Activated gamma-delta T cell treated with Interleukin-2 at 50 U/mL for 16 hours (primary cell): ENCODE measurements around the gene MUC5AC.
"Not testable (repeated sequence)": the region's sequence is repeated elsewhere in the genome, so short reads cannot be mapped to it uniquely, and the experiment has no call there.

ENCODE experiments used
- DNase-seq: peaks from one replicate; pipeline ENCODE4 v3.0.0-alpha.2; 2020

Gene MUC5AC

DNA sequence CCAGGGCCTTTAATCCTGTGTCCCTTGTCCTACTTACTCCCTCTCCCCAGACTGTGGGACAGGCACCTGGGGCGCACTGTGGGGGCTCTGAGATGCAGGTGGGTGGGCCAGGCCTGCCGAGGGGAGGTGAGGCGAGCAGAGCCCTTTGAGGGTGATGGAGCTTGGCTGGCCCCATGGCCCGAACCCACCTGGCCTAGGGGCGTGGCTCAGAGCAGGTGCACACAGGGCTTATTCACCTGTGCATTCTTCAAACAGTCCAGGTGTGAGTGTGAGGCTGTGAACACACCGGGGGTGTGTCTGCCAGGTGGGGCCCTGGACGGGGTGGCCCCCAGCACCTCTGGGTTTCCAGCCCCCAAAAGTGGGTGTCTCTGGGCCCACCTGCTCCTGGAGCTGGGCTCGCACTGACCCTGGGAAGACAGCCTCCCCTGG lies 9.0 kb upstream of the MUC5AC start:
- peak; percentile 2 for DNase-seq

DNA sequence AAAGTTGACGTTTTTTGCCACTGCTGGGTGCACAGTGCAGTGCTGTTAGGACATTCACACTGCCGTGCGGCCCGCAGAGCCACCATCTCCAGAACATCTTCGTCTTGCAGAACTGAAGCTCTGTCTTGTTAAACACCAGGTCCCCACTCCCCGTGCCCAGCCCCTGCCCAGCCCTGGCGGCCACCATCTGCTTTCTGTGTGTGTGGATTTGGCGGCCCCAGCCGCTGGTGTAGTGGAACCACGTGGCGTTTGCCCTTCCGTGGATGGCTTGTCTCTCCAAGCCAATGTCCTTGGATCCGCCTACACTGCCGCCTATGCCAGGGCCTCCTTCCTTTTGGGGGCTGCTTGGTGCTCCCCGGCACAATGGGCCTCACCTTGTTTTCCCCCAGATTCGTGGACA lies 8.2 kb upstream of the MUC5AC start:
- DNase-seq: no peak

DNA sequence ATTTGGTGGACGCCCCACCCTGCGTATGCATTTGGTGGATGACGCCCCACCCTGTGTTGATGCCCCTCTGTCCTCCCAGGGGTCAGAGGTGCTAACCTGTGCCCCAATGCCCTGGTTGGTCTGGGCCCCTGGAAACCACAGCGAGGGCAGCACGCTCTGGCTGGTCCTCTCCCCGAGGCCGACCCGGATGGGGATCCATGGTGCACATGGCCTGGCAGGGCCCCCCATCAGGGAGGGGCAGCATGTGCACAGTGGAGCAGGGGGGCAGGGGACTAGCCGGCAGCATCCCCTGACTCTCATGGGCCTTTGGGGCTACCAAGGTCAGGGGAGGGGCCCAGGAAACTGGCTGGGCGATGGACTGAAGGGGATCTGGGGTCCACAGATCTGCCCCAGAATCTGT lies 7.6 kb upstream of the MUC5AC start:
- no peak for DNase-seq

DNA sequence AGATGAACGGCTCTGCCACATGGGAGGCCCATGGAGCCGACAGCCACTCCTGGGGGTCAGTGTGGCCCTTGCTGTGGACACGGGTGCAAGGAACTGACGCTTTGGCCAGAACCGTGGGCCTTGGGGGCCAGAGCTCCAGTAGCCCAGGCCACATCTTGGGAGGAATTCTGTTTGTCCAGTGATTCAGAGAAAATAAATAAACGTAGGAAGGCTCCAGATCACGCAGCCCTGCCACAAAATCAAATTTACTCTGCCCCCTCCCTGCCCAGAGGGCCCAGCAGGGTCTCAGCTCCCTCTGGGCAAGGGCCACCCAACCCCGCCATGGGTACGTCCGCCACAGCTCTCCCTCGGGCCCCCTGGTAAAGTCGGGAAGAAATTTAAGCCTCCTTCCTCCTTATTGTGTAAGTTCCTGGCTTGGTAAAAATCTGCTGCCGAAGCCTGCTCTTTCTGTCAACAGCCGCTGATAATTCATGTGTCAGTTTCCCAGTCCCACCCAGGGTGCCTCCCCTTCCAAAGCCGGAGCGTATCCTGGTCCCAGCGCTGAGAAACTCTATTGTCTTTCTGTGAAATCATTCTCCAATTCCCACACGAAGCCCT lies 6.9 kb upstream of the MUC5AC start:
- no peak for DNase-seq

DNA sequence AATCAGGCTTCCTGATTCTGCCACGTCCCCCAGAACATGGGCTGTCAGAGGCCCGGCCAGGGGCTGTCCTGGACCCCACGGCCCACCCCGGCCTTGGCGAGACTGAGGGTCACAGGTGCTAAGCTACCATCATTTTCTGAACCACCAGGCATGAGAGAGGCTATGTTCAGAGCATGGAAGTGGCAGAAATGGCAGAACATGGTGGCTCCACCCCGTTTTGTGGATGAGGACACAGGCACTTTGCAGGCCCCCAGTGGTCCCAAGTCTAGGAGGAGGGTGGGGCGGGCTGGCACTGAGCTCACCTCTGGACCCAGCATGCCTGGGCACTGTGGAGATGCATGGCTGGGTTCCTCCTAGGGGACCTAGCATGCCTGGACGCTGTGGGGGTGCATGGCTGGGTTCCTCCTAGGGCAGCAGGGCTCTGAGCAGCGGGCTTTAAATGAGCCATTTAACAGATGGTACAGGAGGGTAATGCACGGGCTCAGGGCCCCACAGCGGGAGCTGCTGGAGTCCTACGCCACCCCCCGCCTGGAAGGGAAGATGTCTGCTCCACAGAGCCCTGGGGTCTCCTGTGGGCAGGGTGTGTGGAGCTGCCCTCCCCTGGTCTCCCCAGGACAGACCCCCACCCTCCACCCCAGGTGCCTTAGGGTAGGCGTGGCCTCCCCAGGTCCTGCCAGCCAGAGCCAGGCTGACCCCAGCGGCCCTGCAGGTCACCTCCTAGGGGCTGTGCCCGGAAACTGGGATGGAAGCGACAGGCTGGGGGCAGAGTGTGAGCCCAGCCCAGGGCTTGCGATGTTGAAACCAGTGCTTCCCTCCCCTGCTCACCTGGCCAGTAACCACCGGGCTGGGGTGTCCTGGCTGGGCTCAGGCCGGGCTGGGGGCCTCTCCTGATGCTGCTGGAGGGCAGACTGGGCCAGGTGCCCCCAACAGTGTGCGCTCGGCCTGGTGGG lies 6.1 kb upstream of the MUC5AC start:
- DNase-seq: no peak

DNA sequence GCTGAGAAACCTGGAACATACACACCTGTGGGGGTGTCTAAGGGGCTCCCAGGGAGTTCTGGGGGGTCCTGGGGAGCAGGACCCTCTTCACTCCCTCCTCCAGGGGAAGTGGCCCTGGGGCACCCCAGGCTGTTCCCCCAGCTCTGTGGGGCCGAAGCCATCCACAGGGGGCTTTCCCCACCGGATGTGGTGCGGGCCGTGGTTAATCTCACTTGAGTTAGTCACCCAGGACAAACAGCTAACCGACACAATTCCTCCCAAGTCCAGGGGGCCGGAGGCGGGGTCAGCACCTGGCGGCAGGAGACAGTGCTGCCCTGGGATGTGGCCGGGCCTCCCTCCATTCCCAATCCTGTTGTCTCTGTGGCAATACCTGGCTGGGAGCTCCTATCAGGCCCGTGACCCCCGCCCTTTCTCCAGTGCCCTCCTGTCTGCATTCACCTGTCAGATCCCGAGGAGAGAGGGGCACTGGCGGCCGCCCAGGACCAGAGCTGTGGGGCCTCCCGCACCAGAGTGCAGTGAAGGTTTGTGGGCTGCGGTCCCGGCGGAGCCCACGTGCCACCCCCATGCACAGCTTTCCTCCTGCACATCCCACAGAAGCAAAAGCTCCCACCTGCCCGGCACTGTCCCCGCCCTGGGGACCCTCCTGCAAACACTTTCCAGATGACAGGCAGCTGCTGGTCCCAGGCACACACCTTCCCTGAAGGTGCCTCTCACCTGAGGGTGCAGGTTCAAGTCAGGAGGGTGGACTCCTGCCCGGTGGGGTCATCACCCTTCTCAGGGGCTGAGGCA lies 5.2 kb upstream of the MUC5AC start:
- peak; percentile 2 for DNase-seq

DNA sequence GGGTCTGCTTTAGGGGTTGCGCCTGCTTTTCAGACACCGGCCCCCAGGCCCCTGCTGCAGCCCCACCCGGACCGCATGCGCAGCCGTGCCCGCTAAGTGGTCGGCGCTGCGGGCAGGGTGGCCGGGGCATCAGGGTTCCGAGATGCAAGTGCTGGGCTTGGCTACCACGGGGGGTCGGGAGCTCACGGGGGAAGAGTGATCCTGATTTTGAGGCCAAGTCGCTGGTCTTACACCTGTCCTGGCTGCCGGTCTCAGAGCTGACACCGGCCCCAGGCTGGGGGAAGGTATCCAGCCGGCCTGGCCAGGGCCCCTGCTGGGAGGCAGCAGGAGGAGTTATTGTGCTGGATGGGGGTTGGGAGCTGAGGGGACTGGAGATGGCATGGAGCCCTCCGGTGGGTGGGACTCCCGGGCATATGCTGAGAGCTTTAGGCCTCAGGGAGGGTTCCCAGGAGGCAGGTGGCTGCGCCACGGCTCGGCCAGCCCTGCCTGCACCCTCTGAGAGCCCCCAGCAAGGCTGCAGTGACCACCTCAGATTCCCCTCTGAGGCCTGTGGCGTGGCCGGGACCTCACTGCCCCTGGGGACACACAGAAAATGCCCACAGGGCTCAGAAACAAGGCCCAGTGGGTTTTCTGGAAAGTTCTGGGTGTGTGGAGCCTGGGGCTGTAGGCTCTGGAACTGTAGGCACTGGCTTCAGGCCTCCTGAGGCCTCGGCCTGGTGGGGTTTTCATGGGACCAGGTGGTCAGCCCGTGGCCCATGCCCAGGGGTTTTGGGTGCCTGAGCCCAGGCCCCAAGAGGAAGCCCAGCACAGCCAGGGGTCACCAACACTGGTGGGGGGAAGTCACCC lies 4.4 kb upstream of the MUC5AC start:
- DNase-seq: peak; percentile 3

DNA sequence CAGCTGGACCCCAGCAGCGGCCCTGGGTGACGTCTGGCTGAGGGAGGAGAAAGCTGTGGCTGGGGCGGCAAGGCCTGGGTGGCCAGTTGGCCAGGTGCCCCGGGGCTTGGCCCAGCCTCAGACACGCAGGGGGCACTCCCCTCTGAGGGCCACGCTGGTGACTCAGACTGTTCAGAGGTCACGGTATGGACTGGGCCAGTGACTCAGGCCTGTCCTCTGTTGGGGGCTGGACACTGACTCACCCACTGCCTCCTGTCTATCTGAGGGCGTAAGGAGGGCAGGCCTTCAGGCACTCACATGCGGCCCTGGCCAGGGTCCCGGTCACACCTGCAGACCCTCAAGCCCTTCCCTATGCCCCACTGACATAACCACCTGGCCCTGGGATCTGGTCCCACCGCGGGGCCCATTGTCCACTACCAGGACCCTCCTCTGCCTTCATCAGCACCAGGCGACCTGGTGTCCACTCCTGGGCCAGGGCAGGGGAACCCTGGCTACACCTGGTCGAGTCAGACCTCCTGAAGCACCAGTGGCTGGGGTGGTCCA lies 3.7 kb upstream of the MUC5AC start:
- DNase-seq: peak; percentile 3

DNA sequence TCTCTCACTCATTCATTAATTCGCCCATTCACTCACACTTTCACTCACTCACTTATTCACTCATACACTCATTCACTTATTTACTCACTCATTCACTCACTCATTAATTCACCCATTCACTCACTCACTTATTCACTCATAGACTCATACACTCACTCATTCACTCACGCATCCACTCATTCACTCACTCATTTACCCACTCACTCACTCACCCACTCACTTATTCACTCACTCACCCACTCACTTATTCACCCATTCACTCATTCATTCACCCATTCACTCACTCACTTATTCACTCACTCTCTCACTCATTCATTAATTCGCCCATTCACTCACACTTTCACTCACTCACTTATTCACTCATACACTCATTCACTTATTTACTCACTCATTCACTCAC lies 3.1 kb upstream of the MUC5AC start:
- not testable (repeated sequence) for DNase-seq

DNA sequence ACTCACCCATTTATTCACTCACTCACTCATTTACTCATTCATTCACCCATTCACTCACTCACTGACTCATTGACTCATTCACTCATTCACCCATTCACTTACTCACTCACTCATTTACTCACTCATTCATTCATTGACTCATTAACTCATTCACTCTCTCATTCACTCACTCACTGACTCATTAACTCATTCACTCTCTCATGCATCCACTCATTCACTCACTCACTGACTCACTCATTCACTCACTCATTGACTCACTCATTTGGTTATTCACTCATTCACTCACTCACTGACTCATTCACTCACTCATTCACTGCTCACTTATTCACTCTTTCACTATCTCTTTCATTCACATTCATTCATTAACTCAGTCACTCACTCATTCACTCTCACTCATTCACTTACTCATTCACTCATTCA lies 2.5 kb upstream of the MUC5AC start:
- no peak for DNase-seq

DNA sequence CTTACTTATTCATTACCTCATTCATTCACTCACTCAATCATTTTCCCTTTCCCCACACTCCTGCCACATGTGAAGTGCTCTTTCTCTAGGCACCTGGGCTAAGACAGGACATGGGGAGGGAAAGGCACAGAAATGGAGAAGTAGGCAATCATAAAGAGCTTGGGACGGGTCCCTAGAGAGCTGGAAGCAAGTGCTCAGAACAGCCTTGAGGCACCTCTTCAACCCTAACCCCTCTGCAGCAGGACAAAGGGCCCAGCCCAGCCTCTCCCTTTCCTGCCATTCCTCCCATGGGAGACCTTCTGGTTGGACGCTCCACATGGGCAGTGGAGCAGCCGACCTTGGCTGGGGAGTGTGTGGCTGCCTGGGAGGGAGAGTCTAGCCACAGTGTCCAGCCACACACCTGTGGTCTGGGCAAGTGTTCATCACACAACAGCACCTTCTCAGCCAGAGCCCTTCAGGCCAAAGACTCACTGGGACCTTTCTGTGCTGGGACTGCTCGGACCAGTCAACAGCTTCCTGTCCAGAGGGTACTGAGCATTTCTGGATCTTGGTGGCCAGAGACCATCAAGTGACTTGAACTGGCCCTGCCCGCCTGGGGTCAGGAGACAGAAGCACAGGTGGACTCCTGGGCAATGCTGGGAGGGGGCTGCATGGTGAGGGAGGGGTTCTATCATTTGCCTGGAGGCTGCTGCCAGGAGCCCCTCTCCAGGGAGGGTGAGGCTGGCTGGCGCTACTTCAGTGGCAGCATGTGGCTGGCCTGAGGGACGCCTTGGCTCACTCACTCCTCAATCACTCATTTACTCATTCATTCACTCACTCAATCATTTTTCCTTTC lies 1.0 kb upstream of the MUC5AC start:
- DNase-seq: peak; percentile 1

DNA sequence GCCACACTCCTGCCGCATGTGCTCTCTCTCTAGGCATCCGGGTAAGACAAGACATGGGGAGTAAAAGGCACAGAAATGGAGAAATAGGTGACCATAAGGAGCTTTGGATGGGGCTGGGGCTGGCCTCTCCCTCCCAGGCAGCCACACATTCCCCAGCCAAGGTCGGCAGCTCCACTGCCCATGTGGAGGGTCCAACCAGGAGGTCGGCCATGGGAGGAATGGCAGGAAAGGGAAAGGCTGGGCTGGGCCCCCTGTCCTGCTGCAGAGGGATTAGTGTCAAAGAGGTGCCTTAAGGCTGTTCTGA lies 460 bp upstream of the MUC5AC start:
- no peak for DNase-seq

DNA sequence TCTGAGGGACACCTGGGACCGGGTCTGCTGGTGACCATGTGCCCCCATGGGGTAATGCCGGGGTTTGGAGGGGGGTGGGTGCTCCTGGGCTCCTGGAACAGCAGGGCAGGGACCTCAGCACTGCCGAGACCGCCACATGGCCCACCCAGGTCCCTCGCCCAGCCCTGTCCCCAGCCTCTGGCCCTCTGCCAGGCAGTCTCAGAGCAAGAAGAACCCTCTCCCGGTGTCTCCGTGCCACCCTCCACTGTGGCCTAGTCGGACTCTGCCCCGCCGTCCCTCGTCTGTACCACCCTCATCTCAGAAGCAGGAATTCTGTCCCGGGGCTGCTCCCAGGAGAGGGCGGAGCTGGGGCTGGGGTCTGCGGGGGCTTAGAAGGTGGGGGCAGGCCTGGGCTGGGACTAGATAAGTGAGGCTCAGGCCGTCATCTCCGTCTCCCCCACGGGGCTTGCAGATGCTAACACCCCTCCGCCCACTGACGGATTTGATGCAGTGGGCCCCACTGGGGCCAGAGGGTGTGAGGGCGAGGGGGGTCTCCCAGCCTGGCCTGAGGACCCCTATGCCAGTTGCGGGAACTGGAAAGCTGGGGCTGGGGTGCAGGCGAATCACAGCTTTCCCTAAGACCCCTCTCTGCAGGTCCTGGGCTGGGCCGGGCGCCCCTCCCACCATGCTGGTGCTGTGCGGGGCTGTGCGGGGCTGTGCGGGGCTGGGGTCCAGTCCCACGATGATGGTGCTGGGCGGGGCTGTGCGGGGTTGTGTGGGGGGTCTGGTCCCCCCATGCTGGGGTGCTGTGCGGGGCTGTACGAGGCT lies 1.1 kb downstream of the MUC5AC start:
- peak; percentile 1 for DNase-seq

DNA sequence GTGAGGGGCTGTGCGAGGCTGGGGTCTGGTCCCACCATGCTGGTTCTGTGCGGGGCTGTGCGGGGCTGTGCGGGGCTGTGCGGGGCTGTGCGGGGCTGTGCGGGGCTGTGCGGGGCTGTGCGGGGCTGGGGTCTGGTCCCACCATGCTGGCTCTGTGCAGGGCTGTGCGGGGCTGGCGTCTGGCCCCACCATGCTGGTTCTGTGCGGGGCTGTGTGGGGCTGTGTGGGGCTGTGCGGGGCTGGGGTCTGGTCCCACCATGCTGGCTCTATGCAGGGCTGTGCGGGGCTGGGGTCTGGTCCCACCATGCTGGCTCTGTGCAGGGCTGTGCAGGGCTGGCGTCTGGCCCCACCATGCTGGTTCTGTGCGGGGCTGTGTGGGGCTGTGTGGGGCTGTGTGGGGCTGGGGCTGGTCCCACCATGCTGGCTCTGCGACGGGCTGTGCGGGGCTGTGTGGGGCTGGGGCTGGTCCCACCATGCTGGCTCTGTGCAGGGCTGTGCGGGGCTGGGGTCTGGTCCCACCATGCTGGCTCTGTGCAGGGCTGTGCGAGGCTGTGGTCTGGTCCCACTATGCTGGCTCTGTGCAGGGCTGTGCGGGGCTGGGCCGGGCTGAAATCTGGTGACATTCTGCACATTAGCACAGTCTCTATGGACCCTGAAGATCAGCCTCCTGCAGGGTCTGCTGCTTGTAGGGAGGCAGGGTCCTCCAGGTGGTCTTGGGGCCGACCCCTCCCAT lies 1.9 kb downstream of the MUC5AC start:
- peak; percentile 3 for DNase-seq

DNA sequence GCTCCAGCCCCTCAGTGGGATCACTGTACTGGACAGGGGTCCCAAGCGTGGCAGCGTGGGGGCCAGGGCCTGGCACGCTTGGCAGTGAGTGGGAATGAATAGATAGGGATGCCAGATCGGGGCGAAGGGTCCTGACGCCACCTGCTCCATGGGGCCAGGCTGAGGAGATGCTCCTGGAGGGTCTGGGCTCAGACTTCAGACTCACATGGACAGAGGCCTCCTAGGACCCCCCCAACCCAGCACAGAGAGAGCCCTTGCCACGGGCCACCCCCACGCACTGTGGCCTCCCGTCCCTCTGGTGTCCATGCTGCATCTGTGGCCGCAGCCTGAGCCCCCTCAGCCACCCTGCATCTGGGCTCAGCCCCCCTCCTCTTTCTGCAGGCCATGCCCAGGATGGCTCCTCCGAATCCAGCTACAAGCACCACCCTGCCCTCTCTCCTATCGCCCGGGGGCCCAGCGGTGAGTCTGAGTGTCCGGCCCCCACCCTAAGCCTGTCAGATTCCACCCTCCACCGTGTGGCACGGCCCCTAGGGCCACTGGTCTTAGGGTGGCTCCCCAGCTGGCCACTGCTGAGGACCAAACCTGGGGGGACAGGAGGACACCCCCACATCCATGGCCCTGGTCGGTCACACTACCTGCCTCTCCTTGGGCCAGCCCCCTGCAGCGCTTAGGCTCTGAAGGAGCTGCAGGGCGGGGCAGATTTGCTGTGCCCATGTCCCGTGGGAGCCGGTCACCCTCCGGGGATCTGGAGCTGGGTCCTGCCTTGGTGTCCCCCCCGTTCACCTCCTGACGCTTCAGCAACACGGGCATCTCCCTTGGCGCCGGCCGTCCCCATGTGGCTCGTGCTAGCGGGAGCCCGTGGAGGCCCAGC lies 2.7 kb downstream of the MUC5AC start:
- peak; percentile 3 for DNase-seq

DNA sequence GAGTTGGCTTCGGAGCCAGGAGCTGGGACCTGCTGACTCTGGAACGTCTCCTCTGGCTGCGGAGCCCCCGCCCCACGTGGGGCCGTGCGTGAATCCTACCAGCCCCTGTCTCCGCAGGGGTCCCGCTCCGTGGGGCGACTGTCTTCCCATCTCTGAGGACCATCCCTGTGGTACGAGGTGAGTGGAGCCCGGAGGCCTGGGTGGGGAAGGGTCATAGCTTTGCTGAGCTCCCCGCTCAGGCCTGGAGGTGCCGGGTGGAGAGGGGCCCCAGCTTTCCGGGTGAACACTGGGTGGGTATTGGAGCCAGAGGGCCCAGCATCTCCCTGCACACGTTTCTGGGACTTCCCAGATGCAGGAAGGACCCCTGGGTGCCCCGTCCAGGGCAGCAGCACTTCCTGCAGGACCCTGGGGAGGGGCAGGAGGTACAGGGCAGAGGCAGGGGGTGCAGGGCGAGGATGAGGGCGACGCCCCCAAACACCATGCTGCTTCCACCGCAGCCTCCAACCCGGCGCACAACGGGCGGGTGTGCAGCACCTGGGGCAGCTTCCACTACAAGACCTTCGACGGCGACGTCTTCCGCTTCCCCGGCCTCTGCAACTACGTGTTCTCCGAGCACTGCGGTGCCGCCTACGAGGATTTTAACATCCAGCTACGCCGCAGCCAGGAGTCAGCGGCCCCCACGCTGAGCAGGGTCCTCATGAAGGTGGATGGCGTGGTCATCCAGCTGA lies 3.8 kb downstream of the MUC5AC start:
- DNase-seq: no peak

DNA sequence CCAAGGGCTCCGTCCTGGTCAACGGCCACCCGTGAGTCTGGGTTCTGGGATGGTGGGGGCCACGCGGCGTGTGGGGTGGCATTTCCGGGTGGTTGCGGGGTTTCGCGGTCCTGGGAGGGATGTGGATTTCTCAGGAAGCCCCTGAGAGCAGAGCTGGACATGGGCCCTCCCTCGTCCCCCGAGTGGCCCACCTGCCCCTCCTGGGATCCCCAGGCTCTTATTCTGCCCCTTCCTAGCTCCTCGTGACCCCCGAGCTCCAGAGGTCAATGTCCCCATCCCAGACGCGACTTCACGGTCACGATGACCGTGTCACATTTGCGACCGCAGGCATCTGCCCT lies 4.4 kb downstream of the MUC5AC start:
- no peak for DNase-seq
